Hematopoietic multipotent progenitor cell treated with erythropoietin and hydrocortisone succinate and interleukin-3 and kit ligand, for 8 days (in vitro differentiated cells): ENCODE measurements around the gene TBC1D5.
"Not testable (repeated sequence)": the region's sequence is repeated elsewhere in the genome, so short reads cannot be mapped to it uniquely, and the experiment has no call there.

Experiments used
- DNase-seq: peaks from one replicate; pipeline ENCODE4 v3.0.0-alpha.2; 2015

TBC1D5 gene

GRCh38 chr3:17705991-17706390 is 36.4 kb downstream of the TBC1D5 start:
- not testable (repeated sequence) for DNase-seq

- not testable (repeated sequence) for DNase-seq
Measured at GRCh38 chr3:17699815-17700214, 42.6 kb downstream of the TBC1D5 start.

- DNase-seq = not testable (repeated sequence)
Measured at GRCh38 chr3:17695665-17696064, 46.8 kb downstream of the TBC1D5 start.

GRCh38 chr3:17693670-17693999 is 48.8 kb downstream of the TBC1D5 start:
- DNase-seq = not testable (repeated sequence)

- DNase-seq = not testable (repeated sequence)
Measured at GRCh38 chr3:17692846-17693669, 49.4 kb downstream of the TBC1D5 start.

- DNase-seq = no peak
Measured at GRCh38 chr3:17687566-17687965, 54.9 kb downstream of the TBC1D5 start.

GRCh38 chr3:17686613-17687012 is 55.8 kb downstream of the TBC1D5 start:
- DNase-seq = peak; percentile 71

- no peak for DNase-seq
Measured at GRCh38 chr3:17683542-17684207, 58.8 kb downstream of the TBC1D5 start.

GRCh38 chr3:17680530-17680929 is 61.9 kb downstream of the TBC1D5 start:
- no peak for DNase-seq

- DNase-seq = no peak
Measured at GRCh38 chr3:17678116-17678741, 64.2 kb downstream of the TBC1D5 start.

GRCh38 chr3:17674082-17674686 is 68.2 kb downstream of the TBC1D5 start:
- no peak for DNase-seq

- DNase-seq = no peak
Measured at GRCh38 chr3:17672506-17672905, 69.9 kb downstream of the TBC1D5 start.

GRCh38 chr3:17670749-17671148 is 71.7 kb downstream of the TBC1D5 start:
- no peak for DNase-seq

GRCh38 chr3:17664923-17665322 is 77.5 kb downstream of the TBC1D5 start:
- no peak for DNase-seq

- DNase-seq = no peak
Measured at GRCh38 chr3:17656264-17656663, 86.2 kb downstream of the TBC1D5 start.

GRCh38 chr3:17655743-17656142 is 86.7 kb downstream of the TBC1D5 start:
- DNase-seq = no peak

- DNase-seq = not testable (repeated sequence)
Measured at GRCh38 chr3:17649748-17650147, 92.7 kb downstream of the TBC1D5 start.

GRCh38 chr3:17648630-17649355 is 93.6 kb downstream of the TBC1D5 start:
- DNase-seq = not testable (repeated sequence)

- peak; percentile 69 for DNase-seq
Measured at GRCh38 chr3:17645074-17645698, 97.2 kb downstream of the TBC1D5 start.

GRCh38 chr3:17643691-17644090 is 98.7 kb downstream of the TBC1D5 start:
- no peak for DNase-seq

GRCh38 chr3:17642474-17642873 is 100.0 kb downstream of the TBC1D5 start:
- DNase-seq = peak; percentile 21

GRCh38 chr3:17640466-17640865 is 102.0 kb downstream of the TBC1D5 start:
- no peak for DNase-seq
